Upper lobe of left lung (tissue), 4 donors: ENCODE data around the gene GPR176.

Source experiments
- CTCF ChIP-seq, 6 experiments: fragments of 450-650 bp in 4 of 6; fragments of 200-600 bp in 2 of 6; sonication (generic) in 2 of 6; IDR thresholded peaks; one replicate each; pipeline ENCODE4 v1.5.1; 2016 to 2019; ENCODE audit warnings: antibody characterized with exemption in 6 of 6
- POLR2A ChIP-seq, 4 donors: fragments of 450-650 bp; IDR thresholded peaks; one replicate each; pipeline ENCODE4 v1.5.1; 2016 to 2017; ENCODE audit warnings: antibody characterized with exemption in 4 of 4, mild to moderate bottlenecking in 2 of 4
- POLR2AphosphoS5 ChIP-seq, 2 donors: sonication (generic); formaldehyde crosslinking; IDR thresholded peaks; one replicate each; pipeline ENCODE4 v1.5.1; 2017; ENCODE audit warnings: antibody characterized with exemption in 2 of 2

DNA sequence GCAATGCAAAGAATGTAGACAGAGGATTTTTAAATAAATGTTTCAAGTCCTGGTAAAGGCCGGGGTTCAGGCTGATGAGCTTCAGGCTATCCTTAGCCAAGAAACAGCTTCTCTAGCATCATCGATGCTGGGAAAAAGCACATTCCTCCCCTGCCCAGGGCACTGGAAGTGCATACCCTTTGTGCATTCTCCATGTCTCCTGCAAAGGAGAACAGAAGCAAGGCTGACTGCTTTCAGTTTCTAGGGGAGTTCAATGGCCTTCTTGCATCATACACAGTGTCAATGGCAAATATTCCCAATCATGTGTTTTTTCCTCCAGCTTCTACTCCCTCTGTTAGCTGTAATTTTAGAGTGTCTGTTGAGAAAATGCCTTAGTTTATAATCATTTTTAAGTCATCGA lies 59.9 kb downstream of the GPR176 start:
- no peak for TF ChIP-seq POLR2A (IDR thresholded peaks at IDR 0.05)
- no peak for TF ChIP-seq CTCF (IDR thresholded peaks at IDR 0.05)
- no peak for TF ChIP-seq POLR2AphosphoS5 (IDR thresholded peaks at IDR 0.05)
